WI38 (cell line): ENCODE measurements around the gene SLC43A2.
A peak's percentile ranks its signal among the peaks of the same experiment; 100 is the strongest.

Source experiments
- H3K4me3 ChIP-seq: 2 replicates; pipeline ENCODE4 v1.5.1; 2011; ENCODE audit warnings: low read depth, mild to moderate bottlenecking, control low read depth, low read length
- CTCF ChIP-seq: IDR thresholded peaks from 2 replicates; pipeline ENCODE4 v1.5.1; 2012; ENCODE audit warnings: low read depth, mild to moderate bottlenecking, control low read depth, low read length

The SLC43A2 gene

GRCh38 chr17:1634841-1635650, 6.4 kb upstream of the SLC43A2 start:
- H3K4me3 ChIP-seq = no peak overlapping the region
- TF ChIP-seq CTCF = no peak

GRCh38 chr17:1630662-1631061, 2.0 kb upstream of the SLC43A2 start:
- no peak overlapping the region for H3K4me3 ChIP-seq
- no peak for TF ChIP-seq CTCF

GRCh38 chr17:1629504-1630310, 1.1 kb upstream of the SLC43A2 start:
- peak overlapping the region; percentile 67 for H3K4me3 ChIP-seq
- peak; percentile 51 for TF ChIP-seq CTCF

DNA sequence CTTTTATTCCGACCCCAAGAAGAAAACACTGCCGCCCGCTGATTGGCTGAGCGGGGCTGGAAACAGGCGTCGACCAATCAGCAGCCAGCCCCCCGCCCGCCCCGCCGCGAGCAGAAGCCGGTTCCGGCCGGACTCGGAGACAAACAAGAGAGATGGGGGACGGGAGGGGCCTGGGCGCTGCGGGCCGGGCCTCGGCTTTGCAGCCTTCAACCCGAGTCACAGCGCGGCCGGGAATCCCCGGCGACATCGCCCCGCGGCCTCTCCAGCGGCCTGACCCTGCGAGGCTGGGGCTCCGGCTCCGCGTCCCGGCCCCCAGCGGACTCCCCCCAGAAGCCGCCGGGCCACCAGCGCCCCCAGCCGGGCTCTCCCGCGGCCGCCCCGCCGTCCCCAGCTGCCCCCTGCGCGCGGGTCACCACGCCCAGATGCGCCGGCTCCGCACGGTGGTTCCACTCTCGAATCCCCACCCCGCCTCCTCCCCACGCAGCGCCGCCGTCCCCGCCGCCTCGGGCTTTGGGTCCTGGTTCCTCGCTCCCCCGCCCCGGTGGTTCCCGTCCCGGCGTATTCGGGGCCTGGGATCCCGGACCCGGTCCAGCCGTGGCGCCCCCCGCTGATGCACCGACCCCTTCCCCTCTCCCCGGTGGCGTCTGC, 346 bp upstream of the SLC43A2 start:
- H3K4me3 ChIP-seq = peak overlapping the region; percentile 67
- TF ChIP-seq CTCF = no peak

DNA sequence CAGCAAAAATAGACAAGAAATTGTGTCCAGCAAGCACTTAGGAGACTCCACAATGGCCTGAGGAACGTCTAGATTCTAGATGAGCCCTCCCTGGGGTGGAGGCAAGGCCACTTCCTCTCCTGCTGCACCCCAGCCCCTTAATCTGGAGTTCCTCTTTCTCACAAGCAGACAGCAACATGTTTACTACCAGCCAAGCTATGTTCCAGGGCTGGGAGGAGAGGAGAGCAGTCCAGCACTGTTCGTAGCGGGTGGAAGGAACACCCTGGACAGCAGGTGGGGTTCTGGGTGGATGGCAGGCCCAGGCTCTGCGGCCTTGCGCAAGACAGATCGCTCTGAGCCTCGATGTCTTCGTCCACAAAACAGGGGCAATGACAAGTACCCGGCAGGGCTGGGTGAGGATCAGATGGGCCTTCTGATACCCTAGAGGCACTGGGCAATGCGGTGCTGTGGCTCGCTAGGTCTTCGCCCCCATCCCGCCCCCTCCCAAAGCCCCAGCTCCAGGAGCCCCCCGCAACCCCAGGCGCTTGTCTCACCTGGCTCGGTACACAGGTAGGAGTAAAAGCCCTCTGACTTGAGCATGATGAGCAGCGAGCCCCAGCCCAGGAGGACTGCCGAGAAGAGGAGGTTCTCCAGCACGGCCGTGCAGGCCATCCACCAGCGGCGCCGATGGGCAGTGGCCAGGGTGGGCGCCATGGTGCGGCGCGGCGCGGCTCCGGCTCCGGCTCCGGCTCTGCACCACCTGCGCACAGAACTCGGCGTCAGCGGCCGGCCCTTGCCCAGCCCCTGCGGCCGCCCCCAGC, 1.3 kb downstream of the SLC43A2 start:
- peak overlapping the region; percentile 67 for H3K4me3 ChIP-seq
- no peak for TF ChIP-seq CTCF

DNA sequence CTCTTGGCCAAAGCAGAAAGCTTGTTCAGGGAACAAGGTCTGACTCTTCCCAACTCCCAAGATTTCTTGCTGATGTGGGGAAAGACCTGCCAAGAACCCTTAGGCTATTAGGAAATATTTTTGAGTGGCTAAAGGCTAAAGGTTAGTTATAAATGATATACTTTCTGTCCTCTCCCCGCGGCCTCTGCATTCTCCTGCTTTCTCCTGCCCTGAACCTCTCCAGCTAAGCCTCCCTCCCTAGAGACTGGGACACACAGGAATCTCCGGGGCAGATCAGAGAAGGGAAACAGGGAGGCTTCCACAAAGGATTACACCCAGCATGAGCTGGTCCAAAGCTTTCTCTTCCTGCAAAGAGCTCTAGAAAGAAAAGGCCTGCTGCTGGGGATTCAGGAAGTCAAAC, 2.3 kb downstream of the SLC43A2 start:
- H3K4me3 ChIP-seq = no peak overlapping the region
- no peak for TF ChIP-seq CTCF
